ENCODE data around the gene PABPC1L. TPM values are rescaled to one million over a fixed set of nuclear protein-coding genes. Genes with fewer than 3 reads are reported as not detected.

The PABPC1L gene
- total RNA-seq, 4 donors from 2014 or later, result 12.0 to 112 (median 31.6) TPM

DNA sequence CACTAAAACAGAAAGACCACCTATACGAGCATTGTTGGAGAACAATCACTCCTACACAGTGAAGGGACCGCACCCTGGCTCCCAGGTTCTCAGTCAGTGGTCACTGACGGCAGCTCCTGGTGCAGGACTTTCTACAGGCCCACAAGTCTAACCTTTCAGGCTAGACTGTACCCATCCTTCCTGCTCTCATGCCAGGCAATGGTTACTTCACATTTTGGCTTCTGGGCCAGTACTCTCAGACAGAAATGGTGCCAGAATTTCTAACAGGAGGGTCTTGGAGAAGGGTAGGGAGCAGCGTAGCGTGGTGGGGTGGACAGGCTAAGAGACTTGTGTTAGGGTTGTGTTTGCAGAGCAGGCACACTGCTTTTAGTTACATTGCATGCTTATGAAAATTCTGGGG is 38.2 kb downstream of the PABPC1L start:
- in situ Hi-C loops (cut with MboI; ENCODE audit: low pct_ligation_motif_present in 1 of 4, low pct_unique_long_range_greater_than_20kb in 1 of 4, low sequenced_read_pairs in 3 of 4), result no loop called here
- TF ChIP-seq EP300 (IDR thresholded peaks at IDR 0.05; ENCODE audit: low read depth) (no peak), POLR2A (IDR thresholded peaks at IDR 0.05) (no peak), POLR2AphosphoS5 (IDR thresholded peaks at IDR 0.05) (no peak)
- TF ChIP-seq, protein P1, sequence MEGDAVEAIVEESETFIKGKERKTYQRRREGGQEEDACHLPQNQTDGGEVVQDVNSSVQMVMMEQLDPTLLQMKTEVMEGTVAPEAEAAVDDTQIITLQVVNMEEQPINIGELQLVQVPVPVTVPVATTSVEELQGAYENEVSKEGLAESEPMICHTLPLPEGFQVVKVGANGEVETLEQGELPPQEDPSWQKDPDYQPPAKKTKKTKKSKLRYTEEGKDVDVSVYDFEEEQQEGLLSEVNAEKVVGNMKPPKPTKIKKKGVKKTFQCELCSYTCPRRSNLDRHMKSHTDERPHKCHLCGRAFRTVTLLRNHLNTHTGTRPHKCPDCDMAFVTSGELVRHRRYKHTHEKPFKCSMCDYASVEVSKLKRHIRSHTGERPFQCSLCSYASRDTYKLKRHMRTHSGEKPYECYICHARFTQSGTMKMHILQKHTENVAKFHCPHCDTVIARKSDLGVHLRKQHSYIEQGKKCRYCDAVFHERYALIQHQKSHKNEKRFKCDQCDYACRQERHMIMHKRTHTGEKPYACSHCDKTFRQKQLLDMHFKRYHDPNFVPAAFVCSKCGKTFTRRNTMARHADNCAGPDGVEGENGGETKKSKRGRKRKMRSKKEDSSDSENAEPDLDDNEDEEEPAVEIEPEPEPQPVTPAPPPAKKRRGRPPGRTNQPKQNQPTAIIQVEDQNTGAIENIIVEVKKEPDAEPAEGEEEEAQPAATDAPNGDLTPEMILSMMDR (IDR thresholded peaks at IDR 0.05), result no peak
- peaks cover 0 to 48% (median 18%) of the 10 kb centered on the region in 4 donors for H3K36me3 ChIP-seq

DNA sequence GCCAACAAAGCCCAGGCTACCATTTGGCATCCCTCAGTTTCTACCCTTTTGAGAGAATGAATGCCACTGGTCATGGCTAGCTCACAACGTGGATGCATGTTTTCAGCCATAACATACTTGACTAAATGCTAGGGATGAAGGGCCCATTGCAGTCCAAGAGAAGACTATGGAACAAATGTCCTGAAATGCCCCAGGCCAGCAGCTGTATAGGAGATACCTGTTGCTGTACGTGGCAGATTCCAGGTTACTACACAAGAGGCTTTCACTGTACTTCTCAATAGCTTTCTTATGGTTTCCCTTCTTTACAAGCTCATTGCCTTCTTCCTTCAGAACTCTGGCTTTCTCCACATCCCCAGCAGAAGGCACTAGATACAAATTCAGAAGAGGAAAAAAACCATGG is 38.7 kb downstream of the PABPC1L start:
- Histone ChIP-seq H3K9me3 (no peaks in the 10 kb centered on the region), H3K27me3 (no peaks in the 10 kb centered on the region), H3K4me3 (no peak overlapping the region), H3K27ac (no peak overlapping the region), H3K4me1 (no peaks in the 10 kb centered on the region), H3K36me3 (peaks cover 0 to 44% (median 18%) of the 10 kb centered on the region in 4 donors)
- in situ Hi-C loops (cut with MboI; ENCODE audit: low pct_ligation_motif_present in 1 of 4, low pct_unique_long_range_greater_than_20kb in 1 of 4, low sequenced_read_pairs in 3 of 4), result no loop called here
- intact Hi-C loops (cut with DNase I; ENCODE audit: low total_unique reads), result no loop called here
- DNase-seq, result no peak
- WGBS, 2 donors (ENCODE audit: low coverage in 1 of 2), result 92 to 100% methylated on average over 1 to 2 of the region's 2 CpGs
- TF ChIP-seq EP300 (IDR thresholded peaks at IDR 0.05; ENCODE audit: low read depth) (no peak), POLR2AphosphoS5 (IDR thresholded peaks at IDR 0.05) (no peak), POLR2A (IDR thresholded peaks at IDR 0.05) (no peak)
- TF ChIP-seq, protein P1 (IDR thresholded peaks at IDR 0.05), result no peak

More for the DNA sequence above, 38.2 kb downstream of the PABPC1L start:
- DNase-seq, result no peak
- Histone ChIP-seq H3K4me3 (no peak overlapping the region), H3K9me3 (no peaks in the 10 kb centered on the region), H3K4me1 (no peaks in the 10 kb centered on the region), H3K27me3 (no peaks in the 10 kb centered on the region), H3K27ac (no peak overlapping the region)
- intact Hi-C loops (cut with DNase I; ENCODE audit: low total_unique reads), result no loop called here
- 93% methylated on average over 5 of the region's 5 CpGs; no CpG with 5 or more reads in 1 of the 2 donors for WGBS, 2 donors (ENCODE audit: low coverage in 1 of 2)

DNA sequence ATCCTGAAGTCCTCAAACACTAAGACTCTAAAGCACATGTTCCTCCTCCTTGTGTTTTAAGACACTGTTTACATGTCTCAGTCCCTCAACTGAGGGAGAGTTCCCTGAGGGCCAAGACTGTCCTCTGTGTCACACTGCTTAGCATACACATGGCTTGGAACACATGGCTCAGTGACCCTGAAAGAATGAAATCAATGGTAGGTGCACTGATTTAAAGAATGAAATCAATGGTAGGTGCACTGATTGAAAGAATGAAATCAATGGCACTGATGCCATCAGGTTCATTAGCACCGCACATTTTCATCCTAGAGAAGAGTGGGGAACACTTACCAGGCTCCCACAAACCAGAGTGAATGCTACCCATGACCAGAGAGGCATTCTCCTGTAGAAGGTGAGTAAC is 40.5 kb downstream of the PABPC1L start:
- 92% methylated on average over 1 of the region's 1 CpG; no CpG with 5 or more reads in 1 of the 2 donors for WGBS, 2 donors (ENCODE audit: low coverage in 1 of 2)
- Histone ChIP-seq H3K4me1 (no peaks in the 10 kb centered on the region), H3K4me3 (no peak overlapping the region), H3K9me3 (no peaks in the 10 kb centered on the region), H3K27ac (no peak overlapping the region), H3K36me3 (peaks cover 0 to 50% (median 25%) of the 10 kb centered on the region in 4 donors), H3K27me3 (no peaks in the 10 kb centered on the region)
- no peak for TF ChIP-seq POLR2A (IDR thresholded peaks at IDR 0.05)
- TF ChIP-seq, protein P1 (IDR thresholded peaks at IDR 0.05), result no peak
- no peak for TF ChIP-seq EP300 (IDR thresholded peaks at IDR 0.05; ENCODE audit: low read depth)
- TF ChIP-seq POLR2AphosphoS5 (IDR thresholded peaks at IDR 0.05), result no peak
- no peak for DNase-seq
- intact Hi-C loops (cut with DNase I; ENCODE audit: low total_unique reads) (loop anchor here (5.0 kb wide), 1 partner anchor 1322 kb away; no protein-coding TSS in a partner anchor), in situ Hi-C loops (cut with MboI; ENCODE audit: low pct_ligation_motif_present in 1 of 4, low pct_unique_long_range_greater_than_20kb in 1 of 4, low sequenced_read_pairs in 3 of 4) (no loop called here)

DNA sequence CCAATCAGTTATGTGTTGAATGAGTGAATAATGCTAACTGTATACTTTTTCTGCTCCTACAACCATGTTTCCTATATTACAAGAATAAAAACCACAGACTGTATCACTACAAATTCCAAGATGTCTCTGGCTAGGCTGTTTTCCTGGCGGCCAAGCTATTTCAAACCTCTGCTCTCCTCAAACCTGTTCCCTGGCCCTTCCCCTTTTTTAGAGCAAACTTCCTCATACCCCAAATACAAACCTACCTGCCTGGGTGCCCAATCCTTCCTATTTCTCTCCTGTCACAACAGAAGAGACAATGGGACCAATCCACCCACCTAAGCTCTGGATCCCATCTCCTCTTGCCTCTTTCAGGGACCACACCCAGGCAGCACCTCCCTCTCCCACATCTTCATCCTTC is 42.9 kb downstream of the PABPC1L start:
- no peak for TF ChIP-seq POLR2A (IDR thresholded peaks at IDR 0.05)
- TF ChIP-seq EP300 (IDR thresholded peaks at IDR 0.05; ENCODE audit: low read depth), result no peak
- TF ChIP-seq, protein P1 (IDR thresholded peaks at IDR 0.05), result no peak
- no peak for TF ChIP-seq POLR2AphosphoS5 (IDR thresholded peaks at IDR 0.05)
- Histone ChIP-seq H3K4me1 (no peaks in the 10 kb centered on the region), H3K27ac (no peak overlapping the region), H3K9me3 (no peaks in the 10 kb centered on the region), H3K4me3 (no peak overlapping the region), H3K36me3 (peaks cover 0 to 48% (median 22%) of the 10 kb centered on the region in 4 donors), H3K27me3 (no peaks in the 10 kb centered on the region)
- 80 to 85% methylated on average over 1 of the region's 1 CpG for WGBS, 2 donors (ENCODE audit: low coverage in 1 of 2)
- in situ Hi-C loops (cut with MboI; ENCODE audit: low pct_ligation_motif_present in 1 of 4, low pct_unique_long_range_greater_than_20kb in 1 of 4, low sequenced_read_pairs in 3 of 4), result no loop called here
- no peak for DNase-seq
- intact Hi-C loops (cut with DNase I; ENCODE audit: low total_unique reads), result loop anchor here (5.0 kb wide), 1 partner anchor 1320 kb away; no protein-coding TSS in a partner anchor

Data from transverse colon (tissue), 4 donors.